ENCODE results near the gene ABCA3. TPM values are rescaled to one million over a fixed set of nuclear protein-coding genes. Genes with fewer than 3 reads are reported as not detected.
"Not testable (repeated sequence)": the region's sequence is repeated elsewhere in the genome, so short reads cannot be mapped to it uniquely, and the experiment has no call there.

Gene ABCA3
- polyA plus RNA-seq, 1 donor = 4.7 TPM

GRCh38 chr16:2240331-2240730, 100.2 kb downstream of the ABCA3 start:
- H3K4me1 ChIP-seq (ENCODE audit: control insufficient read depth, insufficient read depth, low read length) = peaks cover 19% of the 10 kb centered on the region
- not testable (repeated sequence) for DNase-seq; H3K27ac ChIP-seq (ENCODE audit: low read length); H3K4me3 ChIP-seq (ENCODE audit: low read length)
- WGBS (ENCODE audit: insufficient coverage, low lambda C conversion rate) = no CpG with 5 or more reads among the region's 9 CpGs
- H3K36me3 ChIP-seq (ENCODE audit: control insufficient read depth, insufficient read depth, low read length) = peaks cover 40% of the 10 kb centered on the region
- H3K9me3 ChIP-seq (ENCODE audit: control insufficient read depth, low read depth, low read length) = peaks cover 26% of the 10 kb centered on the region
- peaks cover 30% of the 10 kb centered on the region for H3K27me3 ChIP-seq (ENCODE audit: control insufficient read depth, insufficient read depth, low read length)

- H3K36me3 ChIP-seq (ENCODE audit: control insufficient read depth, insufficient read depth, low read length) = peaks cover 38% of the 10 kb centered on the region
- peaks cover 19% of the 10 kb centered on the region for H3K4me1 ChIP-seq (ENCODE audit: control insufficient read depth, insufficient read depth, low read length)
- H3K27ac ChIP-seq (ENCODE audit: low read length) = no peak overlapping the region
- DNase-seq = no peak
- H3K27me3 ChIP-seq (ENCODE audit: control insufficient read depth, insufficient read depth, low read length) = peaks cover 34% of the 10 kb centered on the region
- no peak overlapping the region for H3K4me3 ChIP-seq (ENCODE audit: low read length)
- peaks cover 27% of the 10 kb centered on the region for H3K9me3 ChIP-seq (ENCODE audit: control insufficient read depth, low read depth, low read length)
- no CpG with 5 or more reads among the region's 15 CpGs for WGBS (ENCODE audit: insufficient coverage, low lambda C conversion rate)
These were observed 101.5 kb downstream of the ABCA3 start for GRCh38 chr16:2238838-2239675.

- peaks cover 29% of the 10 kb centered on the region for H3K9me3 ChIP-seq (ENCODE audit: control insufficient read depth, low read depth, low read length)
- H3K27ac ChIP-seq (ENCODE audit: low read length) = no peak overlapping the region
- no peak overlapping the region for H3K4me3 ChIP-seq (ENCODE audit: low read length)
- DNase-seq = peak in 1 of 2 donors; percentile 59
- H3K27me3 ChIP-seq (ENCODE audit: control insufficient read depth, insufficient read depth, low read length) = peaks cover 34% of the 10 kb centered on the region
- peaks cover 19% of the 10 kb centered on the region for H3K4me1 ChIP-seq (ENCODE audit: control insufficient read depth, insufficient read depth, low read length)
- peaks cover 38% of the 10 kb centered on the region for H3K36me3 ChIP-seq (ENCODE audit: control insufficient read depth, insufficient read depth, low read length)
- no CpG with 5 or more reads among the region's 18 CpGs for WGBS (ENCODE audit: insufficient coverage, low lambda C conversion rate)
These were observed 102.2 kb downstream of the ABCA3 start for GRCh38 chr16:2238150-2238837.

- Histone ChIP-seq H3K27ac (ENCODE audit: low read length) (no peak overlapping the region), H3K9me3 (ENCODE audit: control insufficient read depth, low read depth, low read length) (peaks cover 29% of the 10 kb centered on the region), H3K4me3 (ENCODE audit: low read length) (no peak overlapping the region), H3K4me1 (ENCODE audit: control insufficient read depth, insufficient read depth, low read length) (peaks cover 19% of the 10 kb centered on the region), H3K27me3 (ENCODE audit: control insufficient read depth, insufficient read depth, low read length) (peaks cover 34% of the 10 kb centered on the region), H3K36me3 (ENCODE audit: control insufficient read depth, insufficient read depth, low read length) (peaks cover 38% of the 10 kb centered on the region)
- WGBS (ENCODE audit: insufficient coverage, low lambda C conversion rate) = no CpG with 5 or more reads among the region's 65 CpGs
- DNase-seq = peak in 1 of 2 donors; percentile 34
These were observed 102.9 kb downstream of the ABCA3 start for GRCh38 chr16:2237493-2238149.

GRCh38 chr16:2237102-2237482, 103.4 kb downstream of the ABCA3 start:
- Histone ChIP-seq H3K27ac (ENCODE audit: low read length) (no peak overlapping the region), H3K9me3 (ENCODE audit: control insufficient read depth, low read depth, low read length) (peaks cover 29% of the 10 kb centered on the region), H3K4me3 (ENCODE audit: low read length) (no peak overlapping the region), H3K4me1 (ENCODE audit: control insufficient read depth, insufficient read depth, low read length) (peaks cover 19% of the 10 kb centered on the region), H3K27me3 (ENCODE audit: control insufficient read depth, insufficient read depth, low read length) (peaks cover 34% of the 10 kb centered on the region), H3K36me3 (ENCODE audit: control insufficient read depth, insufficient read depth, low read length) (peaks cover 38% of the 10 kb centered on the region)
- WGBS (ENCODE audit: insufficient coverage, low lambda C conversion rate) = no CpG with 5 or more reads among the region's 40 CpGs
- DNase-seq = no peak

- Histone ChIP-seq H3K27ac (ENCODE audit: low read length) (no peak within 1 kb of the TSS), H3K4me3 (ENCODE audit: low read length) (no peak within 1 kb of the TSS), H3K27me3 (ENCODE audit: control insufficient read depth, insufficient read depth, low read length) (peaks cover 34% of the 10 kb centered on the region), H3K36me3 (ENCODE audit: control insufficient read depth, insufficient read depth, low read length) (peaks cover 43% of the 10 kb centered on the region), H3K4me1 (ENCODE audit: control insufficient read depth, insufficient read depth, low read length) (peaks cover 19% of the 10 kb centered on the region), H3K9me3 (ENCODE audit: control insufficient read depth, low read depth, low read length) (peaks cover 29% of the 10 kb centered on the region)
- no CpG with 5 or more reads among the region's 64 CpGs for WGBS (ENCODE audit: insufficient coverage, low lambda C conversion rate)
- no peak for DNase-seq
These were observed 104.0 kb downstream of the ABCA3 start, which contains the start of gene DNASE1L2 for GRCh38 chr16:2236337-2237101. DNASE1L2 (plus strand) TSS chr16:2236444; CDS start chr16:2236817, 373 bp downstream.

- H3K4me1 ChIP-seq (ENCODE audit: control insufficient read depth, insufficient read depth, low read length) = peaks cover 19% of the 10 kb centered on the region
- peaks cover 34% of the 10 kb centered on the region for H3K27me3 ChIP-seq (ENCODE audit: control insufficient read depth, insufficient read depth, low read length)
- peaks cover 50% of the 10 kb centered on the region for H3K36me3 ChIP-seq (ENCODE audit: control insufficient read depth, insufficient read depth, low read length)
- no CpG with 5 or more reads among the region's 19 CpGs for WGBS (ENCODE audit: insufficient coverage, low lambda C conversion rate)
- H3K27ac ChIP-seq (ENCODE audit: low read length) = no peak overlapping the region
- DNase-seq = no peak
- peaks cover 29% of the 10 kb centered on the region for H3K9me3 ChIP-seq (ENCODE audit: control insufficient read depth, low read depth, low read length)
- H3K4me3 ChIP-seq (ENCODE audit: low read length) = no peak overlapping the region
These were observed 104.7 kb downstream of the ABCA3 start for GRCh38 chr16:2235695-2236336.

- Histone ChIP-seq H3K4me3 (ENCODE audit: low read length) (no peak overlapping the region), H3K27me3 (ENCODE audit: control insufficient read depth, insufficient read depth, low read length) (peaks cover 34% of the 10 kb centered on the region), H3K9me3 (ENCODE audit: control insufficient read depth, low read depth, low read length) (peaks cover 29% of the 10 kb centered on the region), H3K36me3 (ENCODE audit: control insufficient read depth, insufficient read depth, low read length) (peaks cover 56% of the 10 kb centered on the region), H3K27ac (ENCODE audit: low read length) (no peak overlapping the region), H3K4me1 (ENCODE audit: control insufficient read depth, insufficient read depth, low read length) (peaks cover 19% of the 10 kb centered on the region)
- DNase-seq = no peak
- WGBS (ENCODE audit: insufficient coverage, low lambda C conversion rate) = no CpG with 5 or more reads among the region's 28 CpGs
These were observed 105.3 kb downstream of the ABCA3 start for GRCh38 chr16:2235234-2235651.

GRCh38 chr16:2234813-2235170, 105.7 kb downstream of the ABCA3 start:
- peaks cover 29% of the 10 kb centered on the region for H3K9me3 ChIP-seq (ENCODE audit: control insufficient read depth, low read depth, low read length)
- no peak for DNase-seq
- no peak overlapping the region for H3K27ac ChIP-seq (ENCODE audit: low read length)
- peaks cover 34% of the 10 kb centered on the region for H3K27me3 ChIP-seq (ENCODE audit: control insufficient read depth, insufficient read depth, low read length)
- peaks cover 60% of the 10 kb centered on the region for H3K36me3 ChIP-seq (ENCODE audit: control insufficient read depth, insufficient read depth, low read length)
- peaks cover 19% of the 10 kb centered on the region for H3K4me1 ChIP-seq (ENCODE audit: control insufficient read depth, insufficient read depth, low read length)
- no CpG with 5 or more reads among the region's 18 CpGs for WGBS (ENCODE audit: insufficient coverage, low lambda C conversion rate)
- H3K4me3 ChIP-seq (ENCODE audit: low read length) = no peak overlapping the region

Measured in large intestine (tissue), 3 donors.